H1 (cell line): ENCODE measurements around the gene LPCAT3.

Experiments
- BRCA1 ChIP-seq: IDR thresholded peaks from 2 replicates; pipeline ENCODE4 v1.6.1; 2012; ENCODE audit warnings: low read depth, low read length, improper control_type of control experiment
- CBX8 ChIP-seq: fragments of 300-800, 300-1000 bp; sonication (generic); IDR thresholded peaks from 2 replicates; pipeline ENCODE4 v1.7.1; 2016; ENCODE audit warnings: low read depth, low read length, borderline replicate concordance
- CEBPB ChIP-seq: IDR thresholded peaks from 2 replicates; pipeline ENCODE4 v1.6.1; 2012; ENCODE audit warnings: low read depth, low read length
- EP300 ChIP-seq, 2 experiments: IDR thresholded peaks; 1 replicate in 1 of 2; 2 replicates in 1 of 2; pipeline ENCODE4 v1.6.1; 2011 to 2012; ENCODE audit warnings: low read depth in 2 of 2, low read length in 2 of 2, mild to moderate bottlenecking in 2 of 2, borderline replicate concordance in 1 of 2, inconsistent platforms in 1 of 2, moderate library complexity in 1 of 2
- HDAC2 ChIP-seq, 2 experiments: fragments of 300-600 bp in 1 of 2; sonication (generic) in 1 of 2; IDR thresholded peaks; 2 replicates each; pipeline ENCODE4 v1.6.1; 2011 to 2012; ENCODE audit warnings: low read depth in 2 of 2, low read length in 2 of 2, mild to moderate bottlenecking in 2 of 2, moderate library complexity in 2 of 2, borderline replicate concordance in 1 of 2, inconsistent platforms in 1 of 2
- HDAC6 ChIP-seq: IDR thresholded peaks from one replicate; pipeline ENCODE4 v1.7.1; 2012; ENCODE audit warnings: low read depth, mild to moderate bottlenecking, inconsistent platforms, low read length, moderate library complexity
- JUND ChIP-seq: IDR thresholded peaks from 2 replicates; pipeline ENCODE4 v1.6.1; 2011; ENCODE audit warnings: mild to moderate bottlenecking, improper control_type of control experiment, low read length
- POLR2AphosphoS5 ChIP-seq: IDR thresholded peaks from 2 replicates; pipeline ENCODE4 v1.6.1; 2011; ENCODE audit warnings: low read depth, low read length
- TF ChIP-seq, protein P1 (sequence below), 3 experiments: IDR thresholded peaks; 1 replicate in 2 of 3; 2 replicates in 1 of 3; pipeline versions ENCODE4 v1.5.1 to v1.6.1; 2011; ENCODE audit warnings: low read length in 3 of 3, mild to moderate bottlenecking in 3 of 3, inconsistent platforms in 2 of 3, low read depth in 1 of 3, moderate library complexity in 1 of 3; ENCODE audit not compliant: insufficient read depth in 1 of 3; ENCODE audit errors: control extremely low read depth in 1 of 3
- TF ChIP-seq, protein P2 (sequence below): IDR thresholded peaks from 2 replicates; pipeline ENCODE4 v1.6.1; 2011; ENCODE audit warnings: low read length, improper control_type of control experiment

DNA sequence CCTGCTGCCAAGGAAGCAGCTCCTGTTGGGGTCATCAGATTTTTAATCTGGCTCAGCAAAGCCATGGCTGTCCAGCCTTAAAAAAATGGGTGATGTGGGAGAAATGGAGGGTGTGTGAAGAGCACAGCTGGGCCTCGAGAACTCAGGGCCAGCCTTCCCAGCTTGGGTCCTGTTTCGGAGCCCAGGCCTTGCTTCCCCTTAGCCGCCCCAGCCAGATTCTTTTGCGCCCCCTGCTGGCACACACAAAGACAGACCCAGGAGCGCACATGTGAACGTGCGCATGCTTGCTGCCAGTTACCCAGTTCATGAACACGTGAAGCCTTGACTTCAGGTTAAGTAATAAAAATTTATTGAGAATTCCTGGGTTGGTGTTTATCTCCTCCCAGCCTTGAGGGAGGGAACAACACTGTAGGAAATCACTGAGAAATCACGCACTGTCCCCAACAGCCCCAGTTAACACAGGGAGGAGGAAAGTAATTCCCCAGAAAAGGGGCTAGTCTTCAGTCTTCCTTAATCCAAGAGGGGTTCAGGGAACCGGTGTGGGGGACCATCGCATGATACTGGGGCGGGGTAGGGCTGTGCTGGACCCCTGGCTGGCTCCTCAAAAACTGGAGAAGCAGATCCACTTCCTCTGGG is 53.1 kb downstream of the LPCAT3 start:
- no peak for TF ChIP-seq HDAC2 (IDR thresholded peaks at IDR 0.05; ENCODE audit: borderline replicate concordance in 1 of 2, low read depth in 2 of 2, low read length in 2 of 2)
- TF ChIP-seq, protein P1, sequence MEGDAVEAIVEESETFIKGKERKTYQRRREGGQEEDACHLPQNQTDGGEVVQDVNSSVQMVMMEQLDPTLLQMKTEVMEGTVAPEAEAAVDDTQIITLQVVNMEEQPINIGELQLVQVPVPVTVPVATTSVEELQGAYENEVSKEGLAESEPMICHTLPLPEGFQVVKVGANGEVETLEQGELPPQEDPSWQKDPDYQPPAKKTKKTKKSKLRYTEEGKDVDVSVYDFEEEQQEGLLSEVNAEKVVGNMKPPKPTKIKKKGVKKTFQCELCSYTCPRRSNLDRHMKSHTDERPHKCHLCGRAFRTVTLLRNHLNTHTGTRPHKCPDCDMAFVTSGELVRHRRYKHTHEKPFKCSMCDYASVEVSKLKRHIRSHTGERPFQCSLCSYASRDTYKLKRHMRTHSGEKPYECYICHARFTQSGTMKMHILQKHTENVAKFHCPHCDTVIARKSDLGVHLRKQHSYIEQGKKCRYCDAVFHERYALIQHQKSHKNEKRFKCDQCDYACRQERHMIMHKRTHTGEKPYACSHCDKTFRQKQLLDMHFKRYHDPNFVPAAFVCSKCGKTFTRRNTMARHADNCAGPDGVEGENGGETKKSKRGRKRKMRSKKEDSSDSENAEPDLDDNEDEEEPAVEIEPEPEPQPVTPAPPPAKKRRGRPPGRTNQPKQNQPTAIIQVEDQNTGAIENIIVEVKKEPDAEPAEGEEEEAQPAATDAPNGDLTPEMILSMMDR (IDR thresholded peaks at IDR 0.05; ENCODE audit: control extremely low read depth in 1 of 3, insufficient read depth in 1 of 3, low read depth in 1 of 3, low read length in 3 of 3), result peak in 2 of 3 experiments; percentile 78 to 90; a peak in 3 of 4 replicates
- 0 out of 2 replicates have a peak, but pooled peaks have one; percentile 7 for TF ChIP-seq JUND
- TF ChIP-seq HDAC6, result no peak
- TF ChIP-seq, protein P2, sequence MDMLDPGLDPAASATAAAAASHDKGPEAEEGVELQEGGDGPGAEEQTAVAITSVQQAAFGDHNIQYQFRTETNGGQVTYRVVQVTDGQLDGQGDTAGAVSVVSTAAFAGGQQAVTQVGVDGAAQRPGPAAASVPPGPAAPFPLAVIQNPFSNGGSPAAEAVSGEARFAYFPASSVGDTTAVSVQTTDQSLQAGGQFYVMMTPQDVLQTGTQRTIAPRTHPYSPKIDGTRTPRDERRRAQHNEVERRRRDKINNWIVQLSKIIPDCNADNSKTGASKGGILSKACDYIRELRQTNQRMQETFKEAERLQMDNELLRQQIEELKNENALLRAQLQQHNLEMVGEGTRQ, result 0 out of 2 replicates have a peak, but pooled peaks have one; percentile 25
- no peak for TF ChIP-seq BRCA1
- no peak for TF ChIP-seq CBX8
- TF ChIP-seq EP300 (IDR thresholded peaks at IDR 0.05; ENCODE audit: borderline replicate concordance in 1 of 2, low read depth in 2 of 2, low read length in 2 of 2), result no peak
- TF ChIP-seq CEBPB, result no peak
- TF ChIP-seq POLR2AphosphoS5, result peak; percentile 74
